AG09309 (cell line): Measurements from ENCODE around the gene MYO1E.

Source experiments
- DNase-seq: peaks from one replicate; pipeline ENCODE4 v3.0.0-alpha.2; 2010; ENCODE audit warnings: low read depth
- H3K4me3 ChIP-seq: 2 replicates; pipeline ENCODE4 v1.5.1; 2011; ENCODE audit warnings: mild to moderate bottlenecking, low read depth, low read length, moderate library complexity; ENCODE audit not compliant: control insufficient read depth
- CTCF ChIP-seq: IDR thresholded peaks from 2 replicates; pipeline ENCODE4 v1.5.1; 2011; ENCODE audit warnings: mild to moderate bottlenecking, low read depth, low read length, inconsistent platforms; ENCODE audit not compliant: insufficient read depth, control insufficient read depth; ENCODE audit errors: missing control alignments

MYO1E gene

GRCh38 chr15:59221511-59222505 is 150.9 kb downstream of the MYO1E start:
- peak; percentile 64 for DNase-seq
- no peak for TF ChIP-seq CTCF
- H3K4me3 ChIP-seq: no peak overlapping the region

GRCh38 chr15:59218710-59219109 is 154.0 kb downstream of the MYO1E start:
- TF ChIP-seq CTCF: no peak
- no peak for DNase-seq

GRCh38 chr15:59217876-59218498 is 154.7 kb downstream of the MYO1E start:
- H3K4me3 ChIP-seq: no peak overlapping the region
- DNase-seq: no peak
- no peak for TF ChIP-seq CTCF

More at GRCh38 chr15:59218710-59219109, 154.0 kb downstream of the MYO1E start:
- H3K4me3 ChIP-seq: no peak overlapping the region

GRCh38 chr15:59216911-59217310 is 155.8 kb downstream of the MYO1E start:
- TF ChIP-seq CTCF: no peak
- no peak overlapping the region for H3K4me3 ChIP-seq
- no peak for DNase-seq

GRCh38 chr15:59210186-59210585 is 162.5 kb downstream of the MYO1E start:
- TF ChIP-seq CTCF: no peak
- H3K4me3 ChIP-seq: no peak overlapping the region
- no peak for DNase-seq

- DNase-seq: no peak
- no peak overlapping the region for H3K4me3 ChIP-seq
- TF ChIP-seq CTCF: no peak
Measured at GRCh38 chr15:59208613-59209249, 163.9 kb downstream of the MYO1E start.
